UCSD-AML1 (cell line): ENCODE data around the gene ROBO4.

ENCODE experiments used
- DNase-seq: peaks from one replicate; lab custom pipeline; 2025; ENCODE audit not compliant: unreplicated experiment; lab: John Stamatoyannopoulos, UW

ROBO4 gene

GRCh38 chr11:124875401-124875800 lies 22.3 kb downstream of the ROBO4 start:
- no peak for DNase-seq

- no peak for DNase-seq
Observed at GRCh38 chr11:124874571-124875255, 23.0 kb downstream of the ROBO4 start.

- no peak for DNase-seq
Observed at GRCh38 chr11:124873951-124874350, 23.7 kb downstream of the ROBO4 start.

- no peak for DNase-seq
Observed at GRCh38 chr11:124872741-124873140, 24.9 kb downstream of the ROBO4 start.

- DNase-seq = no peak
Observed at GRCh38 chr11:124872280-124872679, 25.4 kb downstream of the ROBO4 start.

GRCh38 chr11:124870430-124870829 lies 27.2 kb downstream of the ROBO4 start:
- no peak for DNase-seq

GRCh38 chr11:124869856-124870387 lies 27.7 kb downstream of the ROBO4 start:
- DNase-seq = no peak

GRCh38 chr11:124869331-124869730 lies 28.3 kb downstream of the ROBO4 start:
- DNase-seq = no peak

GRCh38 chr11:124868331-124869274 lies 29.1 kb downstream of the ROBO4 start:
- DNase-seq = no peak

- peak; percentile 23 for DNase-seq
Observed at GRCh38 chr11:124867700-124868099, 30.0 kb downstream of the ROBO4 start.

- peak; percentile 51 for DNase-seq
Observed at GRCh38 chr11:124865902-124866851, 31.5 kb downstream of the ROBO4 start.

- no peak for DNase-seq
Observed at GRCh38 chr11:124865181-124865901, 32.3 kb downstream of the ROBO4 start, which contains the start of gene ROBO3. TSS of gene ROBO3 (plus strand) at chr11:124865432. CDS start at chr11:124865578, 146 bp downstream.

- DNase-seq = no peak
Observed at GRCh38 chr11:124864892-124865180, 32.8 kb downstream of the ROBO4 start.

- DNase-seq = no peak
Observed at GRCh38 chr11:124864176-124864891, 33.3 kb downstream of the ROBO4 start.

- DNase-seq = no peak
Observed at GRCh38 chr11:124863826-124864165, 33.9 kb downstream of the ROBO4 start.

GRCh38 chr11:124863137-124863825 lies 34.4 kb downstream of the ROBO4 start:
- no peak for DNase-seq

- DNase-seq = no peak
Observed at GRCh38 chr11:124861670-124862069, 36.0 kb downstream of the ROBO4 start.

- no peak for DNase-seq
Observed at GRCh38 chr11:124859171-124859570, 38.5 kb downstream of the ROBO4 start.

GRCh38 chr11:124846070-124846673 lies 51.5 kb downstream of the ROBO4 start:
- DNase-seq = no peak
